CD14-positive monocyte (primary cell): Measurements from ENCODE around the gene BUB3. TPM values are rescaled to one million over a fixed set of nuclear protein-coding genes. Genes with fewer than 3 reads are reported as not detected.

Experiments
- DNase-seq, 3 donors: peaks; one replicate each; pipeline ENCODE4 v3.0.0-alpha.2; 2011 to 2022
- H2AFZ ChIP-seq: 2 replicates; pipeline ENCODE4 v1.6.0; 2012; ENCODE audit warnings: mild to moderate bottlenecking, low read depth, low read length, inconsistent platforms; ENCODE audit not compliant: insufficient read depth, poor library complexity, severe bottlenecking
- H3K27ac ChIP-seq, 2 donors: 1 replicate in 1 of 2; 2 replicates in 1 of 2; pipeline ENCODE4 v1.5.1; 2012 to 2013; ENCODE audit warnings: low read length in 2 of 2, control low read depth in 1 of 2, inconsistent platforms in 1 of 2, low read depth in 1 of 2, mild to moderate bottlenecking in 1 of 2
- H3K27me3 ChIP-seq, 2 donors: one replicate each; pipeline versions ENCODE4 v1.6.0 to v1.6.1; 2011 to 2013; ENCODE audit warnings: low read length in 2 of 2; ENCODE audit not compliant: control insufficient read depth in 2 of 2, insufficient read depth in 2 of 2
- H3K36me3 ChIP-seq, 2 donors: replicated peaks in 1 of 2; 1 replicate in 1 of 2; 2 replicates in 1 of 2; pipeline versions ENCODE4 v1.5.1 to v1.6.1; 2012 to 2013; ENCODE audit warnings: low read length in 2 of 2, control low read depth in 1 of 2, inconsistent platforms in 1 of 2, mild to moderate bottlenecking in 1 of 2; ENCODE audit not compliant: insufficient read depth in 2 of 2, control insufficient read depth in 1 of 2
- H3K4me1 ChIP-seq, 2 donors: 1 replicate in 1 of 2; 2 replicates in 1 of 2; pipeline versions ENCODE4 v1.5.1 to v1.6.1; 2012 to 2013; ENCODE audit warnings: low read length in 2 of 2, control low read depth in 1 of 2, inconsistent platforms in 1 of 2, mild to moderate bottlenecking in 1 of 2, moderate library complexity in 1 of 2; ENCODE audit not compliant: insufficient read depth in 2 of 2, control insufficient read depth in 1 of 2
- H3K4me2 ChIP-seq: replicated peaks from 2 replicates; pipeline ENCODE3; 2012; ENCODE audit warnings: low read length, moderate library complexity, mild to moderate bottlenecking; ENCODE audit not compliant: poor library complexity, severe bottlenecking; ENCODE audit errors: extremely low read depth
- H3K4me3 ChIP-seq, 3 experiments: fragments of 200-600 bp in 1 of 3; sonication (generic) in 1 of 3; replicated peaks in 1 of 3; 1 replicate in 2 of 3; 2 replicates in 1 of 3; pipeline ENCODE4 v1.5.1; 2011 to 2013; ENCODE audit warnings: low read length in 3 of 3, mild to moderate bottlenecking in 3 of 3, control low read depth in 2 of 3, low read depth in 2 of 3, inconsistent platforms in 1 of 3, moderate library complexity in 1 of 3
- H3K79me2 ChIP-seq: 2 replicates; pipeline ENCODE4 v1.6.0; 2012; ENCODE audit warnings: mild to moderate bottlenecking, control low read depth, inconsistent platforms, low read length, moderate library complexity; ENCODE audit not compliant: insufficient read depth
- H3K9ac ChIP-seq: 2 replicates; pipeline ENCODE4 v1.6.0; 2017; ENCODE audit warnings: low read length, mild to moderate bottlenecking; ENCODE audit not compliant: insufficient read depth, poor library complexity, severe bottlenecking
- H3K9me3 ChIP-seq, 2 donors: replicated peaks in 1 of 2; 1 replicate in 1 of 2; 2 replicates in 1 of 2; pipeline versions ENCODE4 v1.5.1 to v1.6.1; 2012 to 2013; ENCODE audit warnings: low read length in 2 of 2, control low read depth in 1 of 2; ENCODE audit not compliant: control insufficient read depth in 1 of 2, insufficient read depth in 1 of 2
- H4K20me1 ChIP-seq: 2 replicates; pipeline ENCODE4 v1.6.0; 2012; ENCODE audit warnings: mild to moderate bottlenecking, low read length, control low read depth, moderate library complexity; ENCODE audit not compliant: insufficient read depth
- H3K27ac Mint-ChIP-seq, 7 donors: one replicate each; pipeline ENCODE4 v1.8.0; 2020; ENCODE audit warnings: mild to moderate bottlenecking in 7 of 7, mixed read lengths in 7 of 7, moderate library complexity in 6 of 7, inconsistent platforms in 2 of 7
- H3K27me3 Mint-ChIP-seq, 3 donors: one replicate each; pipeline ENCODE4 v1.8.0; 2021 to 2022; ENCODE audit warnings: low read depth in 3 of 3, mild to moderate bottlenecking in 3 of 3, mixed read lengths in 3 of 3, moderate library complexity in 3 of 3, inconsistent platforms in 1 of 3
- H3K36me3 Mint-ChIP-seq, 2 donors: one replicate each; pipeline ENCODE4 v1.8.0; 2020; ENCODE audit warnings: mixed read lengths in 2 of 2, inconsistent platforms in 1 of 2, mild to moderate bottlenecking in 1 of 2
- H3K4me1 Mint-ChIP-seq: one replicate; pipeline ENCODE4 v1.8.0; 2020; ENCODE audit warnings: mild to moderate bottlenecking, mixed read lengths
- H3K4me3 Mint-ChIP-seq, 2 donors: one replicate each; pipeline ENCODE4 v1.8.0; 2020; ENCODE audit warnings: mild to moderate bottlenecking in 2 of 2, mixed read lengths in 2 of 2, moderate library complexity in 1 of 2
- H3K9me3 Mint-ChIP-seq, 7 donors: one replicate each; pipeline ENCODE4 v1.8.0; 2020 to 2022; ENCODE audit warnings: mixed read lengths in 7 of 7, mild to moderate bottlenecking in 6 of 7, moderate library complexity in 6 of 7, inconsistent platforms in 2 of 7
- WGBS: methylation state at CpG from one replicate; pipeline ENCODE4 v1.1.5; 2013; ENCODE audit warnings: missing lambda C conversion rate; ENCODE audit not compliant: insufficient coverage; 5-methylcytosine and 5-hydroxymethylcytosine counted together
- intact Hi-C, 2 donors: fragments of 100-400 bp; cut with micrococcal nuclease; formaldehyde crosslinking; loops; one replicate each; pipeline versions ENCODE4 v1.15.0 to v1.15.1; 2023
- polyA plus RNA-seq, 3 donors: library from polyadenylated mRNA; depleted of rRNA in 1 of 3; unstranded in 2 of 3; stranded (reverse) in 1 of 3; fragments of 300-500 nt in 2 of 3; fragments of >200 nt in 1 of 3; fragmentation: Illumina TruSeq in 2 of 3; gene quantifications; 1 replicate in 2 of 3; 2 replicates in 1 of 3; pipeline ENCODE4 v1.2.3, GENCODE V29; 2012 to 2021
- TF ChIP-seq, protein P1 (sequence below): fragments of 200-600 bp; IDR thresholded peaks from one replicate; pipeline ENCODE4 v1.8.0; 2022; ENCODE audit warnings: antibody characterized with exemption, mild to moderate bottlenecking

BUB3 gene
- polyA plus RNA-seq, 3 donors = 61.2 to 96.4 (median 80.4) TPM

DNA sequence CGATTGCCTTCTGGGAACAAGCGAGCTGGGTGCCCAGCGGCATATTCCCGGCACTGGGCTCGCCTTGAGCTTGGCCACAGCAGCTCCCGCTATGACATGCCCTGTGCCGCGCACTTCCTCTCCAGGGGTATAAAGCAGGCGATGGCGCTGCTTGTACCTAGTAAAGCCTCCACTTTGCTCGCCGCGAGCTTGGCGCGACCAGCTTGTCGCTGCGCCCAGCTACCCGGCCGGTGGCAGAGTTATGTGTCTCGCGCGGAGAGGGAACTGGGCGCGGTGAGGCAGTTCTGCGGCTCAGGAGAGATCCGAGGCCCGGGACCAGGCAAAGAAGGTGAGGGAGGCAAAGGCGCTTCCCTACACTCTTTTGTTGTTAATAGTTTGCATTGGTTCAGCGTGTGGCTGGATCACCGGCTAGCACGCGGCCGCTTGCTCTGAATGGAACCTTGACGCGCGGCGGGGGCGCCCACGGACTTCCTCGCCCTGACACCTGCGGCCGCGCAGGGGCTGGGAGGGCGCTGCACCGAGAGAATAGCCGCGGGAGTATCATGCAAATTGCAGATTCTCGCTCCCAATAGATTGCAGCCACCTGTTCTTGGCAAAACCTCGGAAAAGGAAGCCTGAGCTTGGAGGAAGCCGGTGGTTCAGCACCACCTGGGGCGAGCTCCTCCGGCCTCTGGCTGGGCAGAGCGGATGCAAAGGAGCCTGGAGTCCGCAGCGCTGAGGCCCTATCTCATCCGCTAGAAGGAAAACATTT is 3.0 kb upstream of the BUB3 start:
- peak overlapping the region; percentile 65 for H2AFZ ChIP-seq
- peak; percentile 25 to 36 (median 27) for DNase-seq
- peaks cover 19% of the 10 kb centered on the region for H3K79me2 ChIP-seq
- TF ChIP-seq, protein P1, sequence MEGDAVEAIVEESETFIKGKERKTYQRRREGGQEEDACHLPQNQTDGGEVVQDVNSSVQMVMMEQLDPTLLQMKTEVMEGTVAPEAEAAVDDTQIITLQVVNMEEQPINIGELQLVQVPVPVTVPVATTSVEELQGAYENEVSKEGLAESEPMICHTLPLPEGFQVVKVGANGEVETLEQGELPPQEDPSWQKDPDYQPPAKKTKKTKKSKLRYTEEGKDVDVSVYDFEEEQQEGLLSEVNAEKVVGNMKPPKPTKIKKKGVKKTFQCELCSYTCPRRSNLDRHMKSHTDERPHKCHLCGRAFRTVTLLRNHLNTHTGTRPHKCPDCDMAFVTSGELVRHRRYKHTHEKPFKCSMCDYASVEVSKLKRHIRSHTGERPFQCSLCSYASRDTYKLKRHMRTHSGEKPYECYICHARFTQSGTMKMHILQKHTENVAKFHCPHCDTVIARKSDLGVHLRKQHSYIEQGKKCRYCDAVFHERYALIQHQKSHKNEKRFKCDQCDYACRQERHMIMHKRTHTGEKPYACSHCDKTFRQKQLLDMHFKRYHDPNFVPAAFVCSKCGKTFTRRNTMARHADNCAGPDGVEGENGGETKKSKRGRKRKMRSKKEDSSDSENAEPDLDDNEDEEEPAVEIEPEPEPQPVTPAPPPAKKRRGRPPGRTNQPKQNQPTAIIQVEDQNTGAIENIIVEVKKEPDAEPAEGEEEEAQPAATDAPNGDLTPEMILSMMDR = no peak
- no peak overlapping the region for H3K27ac ChIP-seq
- H3K4me1 ChIP-seq = peaks cover 40 to 58% of the 10 kb centered on the region in 2 donors
- Mint-ChIP-seq H3K4me3 (peak overlapping the region; percentile 66 to 92), H3K9me3 (peaks cover 0 to 23% (median 8%) of the 10 kb centered on the region in 7 donors), H3K27ac (no peak overlapping the region), H3K36me3 (peaks cover 6 to 11% of the 10 kb centered on the region in 2 donors), H3K27me3 (peaks cover 65 to 74% (median 70%) of the 10 kb centered on the region in 3 donors), H3K4me1 (peaks cover 51% of the 10 kb centered on the region)
- H3K27me3 ChIP-seq = peaks cover 62 to 75% of the 10 kb centered on the region in 2 donors
- peak overlapping the region; percentile 79 for H3K4me2 ChIP-seq
- peak overlapping the region; percentile 3 to 74 (median 28) for H3K4me3 ChIP-seq
- peaks cover 3 to 57% of the 10 kb centered on the region in 2 donors for H3K9me3 ChIP-seq
- H3K36me3 ChIP-seq = peaks cover 2 to 4% of the 10 kb centered on the region in 2 donors
- under 1% methylated on average over 55 of the region's 56 CpGs for WGBS
- peaks cover 11% of the 10 kb centered on the region for H4K20me1 ChIP-seq
- no peak overlapping the region for H3K9ac ChIP-seq
- intact Hi-C loops = loop anchor here (5.0 to 10.0 kb wide), 7 partner anchors 199 to 2004 kb away; partner anchors contain the start of genes ABRAXAS2 (in 1 of the 2), C10orf88 (in 1 of the 2), EEF1AKMT2 (in 1 of the 2) and FAM24B (in 1 of the 2)

DNA sequence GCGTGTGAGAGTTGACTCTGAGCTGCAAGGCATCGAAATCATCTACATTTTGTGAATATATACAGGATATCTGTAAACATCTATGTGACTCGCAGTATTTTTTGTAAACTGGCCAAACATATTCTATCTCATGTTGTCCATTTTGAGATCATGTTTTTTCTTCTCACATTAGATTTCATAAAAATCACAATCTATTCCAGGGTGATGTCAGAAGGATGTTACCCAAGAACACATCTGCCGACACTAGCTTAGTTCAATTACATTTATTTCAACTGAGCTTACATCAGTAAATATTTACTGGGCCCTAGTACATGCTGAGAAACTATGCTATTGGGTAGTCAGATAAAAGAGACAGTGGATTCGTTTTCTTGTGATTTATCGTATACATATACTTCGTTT is 2.5 kb upstream of the BUB3 start:
- Histone ChIP-seq H3K36me3 (peaks cover 5 to 10% of the 10 kb centered on the region in 2 donors), H3K27me3 (peaks cover 58 to 69% of the 10 kb centered on the region in 2 donors), H3K4me3 (peak overlapping the region in 1 of 3 experiments; percentile 74), H3K9me3 (peaks cover 3 to 54% of the 10 kb centered on the region in 2 donors), H3K79me2 (peaks cover 25% of the 10 kb centered on the region), H3K27ac (no peak overlapping the region), H2AFZ (peak overlapping the region; percentile 65), H4K20me1 (peaks cover 16% of the 10 kb centered on the region), H3K4me2 (peak overlapping the region; percentile 79), H3K9ac (no peak overlapping the region), H3K4me1 (peaks cover 40 to 58% of the 10 kb centered on the region in 2 donors)
- Mint-ChIP-seq H3K4me1 (peaks cover 50% of the 10 kb centered on the region), H3K27me3 (peaks cover 60 to 68% (median 65%) of the 10 kb centered on the region in 3 donors), H3K36me3 (peaks cover 9 to 17% of the 10 kb centered on the region in 2 donors), H3K27ac (no peak overlapping the region), H3K4me3 (peak overlapping the region in 1 of 2 donors; percentile 92), H3K9me3 (peaks cover 0 to 21% (median 8%) of the 10 kb centered on the region in 7 donors)
- WGBS = no CpG with 5 or more reads among the region's 7 CpGs
- intact Hi-C loops = loop anchor here (5.0 to 10.0 kb wide), 7 partner anchors 199 to 2003 kb away; partner anchors contain the start of genes ABRAXAS2 (in 1 of the 2), C10orf88 (in 1 of the 2), EEF1AKMT2 (in 1 of the 2) and FAM24B (in 1 of the 2)
- no peak for DNase-seq
- TF ChIP-seq, protein P1 = no peak
